Omental fat pad (tissue), 4 donors: Measurements from ENCODE around the gene NKX2-1. TPM values are rescaled to one million over a fixed set of nuclear protein-coding genes. Genes with fewer than 3 reads are reported as not detected.
"Not testable (repeated sequence)": the region's sequence is repeated elsewhere in the genome, so short reads cannot be mapped to it uniquely, and the experiment has no call there.

Experiments used
- ATAC-seq: fragments of 150-250 bp; one replicate; pipeline ENCODE4 v1.9.1; 2016; ENCODE audit warnings: mild to moderate bottlenecking, moderate library complexity; ENCODE audit not compliant: low FRiP score
- DNase-seq: peaks from one replicate; pipeline ENCODE4 v3.0.0-alpha.2; 2019; ENCODE audit warnings: low spot score
- total RNA-seq, 4 donors: library from RNA; depleted of rRNA; stranded (reverse); fragments of >200 nt; gene quantifications; one replicate each; pipeline ENCODE4 v1.1.0, GENCODE V29; 2016
- TF ChIP-seq, protein P1 (sequence below), 3 donors: fragments of 450-650 bp; IDR thresholded peaks; one replicate each; pipeline ENCODE4 v1.5.1; 2016 to 2017; ENCODE audit warnings: antibody characterized with exemption in 3 of 3, mild to moderate bottlenecking in 3 of 3, moderate library complexity in 2 of 3

The NKX2-1 gene
- total RNA-seq, 4 donors from 2014 or later = not detected

DNA sequence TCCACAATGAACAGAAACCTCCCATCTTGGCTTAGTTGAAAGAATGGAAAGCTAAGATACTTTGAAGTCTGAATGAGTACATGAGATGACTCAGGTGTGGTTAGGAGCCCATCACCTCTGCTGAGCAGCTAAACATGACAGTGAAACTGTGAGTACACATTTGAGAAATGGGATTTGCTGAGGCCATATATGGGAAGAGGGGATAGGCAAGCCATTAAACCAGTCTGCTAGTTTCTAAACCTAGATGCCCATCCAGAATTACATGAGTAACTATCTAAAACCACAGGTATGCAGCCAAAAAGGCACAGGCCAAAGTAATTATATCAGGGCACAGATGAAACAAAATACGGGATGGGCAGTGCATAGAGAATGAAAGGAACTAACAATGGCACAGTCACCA lies 41.2 kb downstream of the NKX2-1 start:
- ATAC-seq (no peak), DNase-seq (no peak)
- TF ChIP-seq, protein P1, sequence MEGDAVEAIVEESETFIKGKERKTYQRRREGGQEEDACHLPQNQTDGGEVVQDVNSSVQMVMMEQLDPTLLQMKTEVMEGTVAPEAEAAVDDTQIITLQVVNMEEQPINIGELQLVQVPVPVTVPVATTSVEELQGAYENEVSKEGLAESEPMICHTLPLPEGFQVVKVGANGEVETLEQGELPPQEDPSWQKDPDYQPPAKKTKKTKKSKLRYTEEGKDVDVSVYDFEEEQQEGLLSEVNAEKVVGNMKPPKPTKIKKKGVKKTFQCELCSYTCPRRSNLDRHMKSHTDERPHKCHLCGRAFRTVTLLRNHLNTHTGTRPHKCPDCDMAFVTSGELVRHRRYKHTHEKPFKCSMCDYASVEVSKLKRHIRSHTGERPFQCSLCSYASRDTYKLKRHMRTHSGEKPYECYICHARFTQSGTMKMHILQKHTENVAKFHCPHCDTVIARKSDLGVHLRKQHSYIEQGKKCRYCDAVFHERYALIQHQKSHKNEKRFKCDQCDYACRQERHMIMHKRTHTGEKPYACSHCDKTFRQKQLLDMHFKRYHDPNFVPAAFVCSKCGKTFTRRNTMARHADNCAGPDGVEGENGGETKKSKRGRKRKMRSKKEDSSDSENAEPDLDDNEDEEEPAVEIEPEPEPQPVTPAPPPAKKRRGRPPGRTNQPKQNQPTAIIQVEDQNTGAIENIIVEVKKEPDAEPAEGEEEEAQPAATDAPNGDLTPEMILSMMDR (IDR thresholded peaks at IDR 0.05) = no peak

DNA sequence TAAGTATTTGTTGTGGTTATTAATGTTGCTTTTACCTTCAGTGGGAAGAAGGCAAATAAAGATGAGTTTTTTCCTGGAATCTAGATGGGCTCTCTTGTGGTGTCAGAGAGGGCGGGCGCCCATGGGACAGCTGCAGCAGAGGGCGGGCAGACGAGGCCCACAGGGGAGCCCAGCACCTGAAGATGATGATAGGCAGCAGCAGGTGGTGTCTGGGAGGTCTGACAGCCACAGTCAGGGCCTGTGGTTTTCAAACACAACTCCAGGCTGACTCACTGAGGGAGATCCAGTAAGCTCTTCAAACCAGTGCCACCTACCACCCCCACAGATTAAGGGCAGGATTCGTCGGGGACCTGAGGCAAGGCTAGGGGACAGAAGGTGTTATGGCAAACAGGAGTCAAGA lies 42.8 kb downstream of the NKX2-1 start:
- TF ChIP-seq, protein P1 (IDR thresholded peaks at IDR 0.05) = no peak
- DNase-seq = no peak
- ATAC-seq = no peak

DNA sequence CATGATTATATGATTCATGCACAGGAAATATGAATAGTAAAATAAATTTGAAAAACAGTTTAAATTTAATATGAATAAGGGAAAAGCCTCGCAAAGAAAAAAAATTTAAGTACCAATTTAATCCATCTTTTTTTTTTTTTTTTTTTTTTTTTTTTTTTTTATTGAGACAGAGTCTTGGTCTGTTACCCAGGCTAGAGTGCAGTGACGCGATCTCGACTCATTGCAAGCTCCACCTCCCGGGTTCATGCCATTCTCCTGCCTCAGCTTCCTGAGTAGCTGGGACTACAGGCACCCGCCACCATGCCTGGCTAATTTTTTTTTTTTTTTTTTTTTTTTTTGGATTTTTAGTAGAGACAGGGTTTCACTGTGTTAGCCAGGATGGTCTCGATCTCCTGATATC lies 44.0 kb downstream of the NKX2-1 start:
- ATAC-seq, DNase-seq: not testable (repeated sequence)

DNA sequence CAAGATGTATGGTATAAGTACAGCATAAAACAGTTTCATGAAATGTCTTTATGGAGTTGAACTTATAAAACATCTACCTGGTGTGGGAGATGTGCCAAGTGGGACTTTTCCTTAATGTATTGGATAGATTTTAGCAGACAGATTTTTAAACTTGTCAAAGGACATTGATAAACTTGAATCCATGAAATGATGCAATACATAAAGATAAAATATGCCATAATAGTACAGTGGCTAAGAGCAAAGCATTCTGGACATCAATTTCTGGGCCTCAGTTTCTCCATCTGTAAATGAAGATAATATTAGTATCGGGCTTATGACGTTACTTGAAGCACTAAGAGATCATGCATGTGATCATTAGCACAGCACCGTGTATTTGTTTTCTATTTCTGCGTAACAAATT lies 45.4 kb downstream of the NKX2-1 start:
- DNase-seq (no peak), ATAC-seq (no peak)
- TF ChIP-seq, protein P1 (IDR thresholded peaks at IDR 0.05) = no peak

DNA sequence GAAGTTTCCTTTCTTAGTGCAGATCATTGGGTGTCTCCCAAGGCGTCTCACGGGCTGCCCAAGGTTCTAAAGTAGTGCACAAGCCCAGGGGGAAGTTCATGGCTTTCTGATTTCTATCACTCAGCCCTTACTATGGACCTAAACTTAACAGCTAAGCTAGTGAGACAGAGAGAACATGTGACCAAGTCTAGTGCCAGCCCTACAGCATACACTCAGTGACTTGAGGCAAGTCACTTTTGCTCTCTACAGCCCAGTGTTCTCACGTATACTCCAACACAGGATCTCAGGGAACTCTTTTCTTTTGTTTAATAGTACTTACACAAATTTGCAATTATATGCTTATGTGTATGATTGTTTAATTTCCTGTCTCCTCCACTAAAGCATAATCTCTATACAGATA lies 48.6 kb downstream of the NKX2-1 start:
- ATAC-seq = no peak
- DNase-seq = no peak
- TF ChIP-seq, protein P1 (IDR thresholded peaks at IDR 0.05) = no peak

DNA sequence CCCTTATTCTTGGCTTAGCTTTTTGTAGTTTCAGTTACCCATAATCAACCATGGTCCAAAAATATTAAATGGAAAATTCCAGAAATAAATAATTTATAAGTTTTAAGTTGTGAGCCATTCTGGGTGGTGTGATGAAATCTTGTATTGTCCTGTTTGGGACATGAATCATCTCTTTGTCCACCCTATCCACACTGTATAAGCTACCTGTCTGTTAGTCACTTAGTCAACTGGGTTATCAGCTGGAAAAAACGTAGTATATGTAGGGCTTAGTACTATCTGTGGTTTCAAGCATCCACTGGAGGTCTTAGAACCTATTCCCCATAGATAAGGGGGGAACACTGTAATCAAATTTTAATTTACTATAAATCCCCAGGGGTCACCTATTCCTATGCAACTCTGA lies 52.7 kb downstream of the NKX2-1 start:
- ATAC-seq = no peak
- DNase-seq = no peak
- TF ChIP-seq, protein P1 (IDR thresholded peaks at IDR 0.05) = no peak

Other genes starting within 250 kb of the NKX2-1 start
- gene MBIP, start 199.6 kb downstream of the NKX2-1 start, total RNA-seq = 10 to 100 TPM; 10.8 to 18.3 (median 12.4) TPM
- gene NKX2-8, start 62.4 kb upstream of the NKX2-1 start, total RNA-seq = not detected
- not detected for gene PAX9, start 141.6 kb upstream of the NKX2-1 start, total RNA-seq